K562 (cell line): ENCODE results near the gene NT5E. TPM values are rescaled to one million over a fixed set of nuclear protein-coding genes. Genes with fewer than 3 reads are reported as not detected.

Experiments
- ATAC-seq: fragments of 200-7000 bp; cut with Tn5 transposase; 3 replicates; pipeline ENCODE4 v1.9.1; 2020; ENCODE audit warnings: moderate library complexity
- BruUV-seq: library from RNA; stranded (reverse); fragments of 400-500 nt; replicated peaks from 2 replicates; lab custom pipeline; 2021; lab: Mats Ljungman, UMichigan
- CTCF ChIA-PET: fragments of 300-600 bp; formaldehyde crosslinking; extraction: SDS; loops from one replicate; lab custom pipeline; 2021; ENCODE audit warnings: low intra/inter-chr PET ratio; lab: Yijun Ruan, JAX
- POLR2A ChIA-PET: fragments of 300-600, 350-650 bp; sonication (Branson Sonifier 250); formaldehyde crosslinking; extraction: SDS; loops from one replicate; lab custom pipeline; 2021; ENCODE audit warnings: antibody characterized with exemption, inconsistent platforms; lab: Yijun Ruan, JAX
- DNase-seq, 4 experiments: peaks; one replicate each; pipeline versions ENCODE4 v3.0.0 to v3.0.0-alpha.2; 2011 to 2018; ENCODE audit warnings: low spot score in 3 of 4, mixed read lengths in 3 of 4; ENCODE audit errors: extremely low read depth in 1 of 4
- FAIRE-seq: peaks from 2 replicates; lab custom pipeline; 2011; peaks lifted over from hg19 to GRCh38; lab: Jason Lieb, UNC
- H2AFZ ChIP-seq: 2 replicates; pipeline ENCODE4 v1.6.0; 2011; ENCODE audit warnings: low read depth, low read length, control low read depth, inconsistent platforms
- H3K27ac ChIP-seq: fragments of 200-600 bp; 3 replicates; pipeline ENCODE4 v1.8.0; 2011; ENCODE audit warnings: low read depth, mild to moderate bottlenecking, control low read depth, inconsistent platforms, low read length, moderate library complexity, mixed read lengths; ENCODE audit errors: extremely low read depth
- H3K27me3 ChIP-seq, 2 experiments: fragments of 300-600 bp in 1 of 2; 2 replicates in 1 of 2; 3 replicates in 1 of 2; pipeline versions ENCODE4 v1.6.0 to v1.8.0; 2011; ENCODE audit warnings: inconsistent platforms in 2 of 2, low read length in 2 of 2, mild to moderate bottlenecking in 1 of 2, mixed read lengths in 1 of 2, moderate library complexity in 1 of 2; ENCODE audit not compliant: control insufficient read depth in 2 of 2, insufficient read depth in 2 of 2
- H3K36me3 ChIP-seq: fragments of 300-600 bp; 3 replicates; pipeline ENCODE4 v1.8.0; 2011; ENCODE audit warnings: mild to moderate bottlenecking, low read length, inconsistent platforms; ENCODE audit not compliant: control insufficient read depth, insufficient read depth
- H3K4me1 ChIP-seq, 2 experiments: fragments of 200-600 bp in 1 of 2; replicated peaks in 1 of 2; 2 replicates in 1 of 2; 3 replicates in 1 of 2; pipeline versions ENCODE4 v1.5.1 to v1.8.0; 2011; ENCODE audit warnings: inconsistent platforms in 2 of 2, low read length in 2 of 2, mild to moderate bottlenecking in 1 of 2, mixed read lengths in 1 of 2, moderate library complexity in 1 of 2; ENCODE audit not compliant: control insufficient read depth in 2 of 2, insufficient read depth in 2 of 2
- H3K4me2 ChIP-seq: 2 replicates; pipeline ENCODE4 v1.6.1; 2011; ENCODE audit warnings: low read length, control low read depth, inconsistent platforms, mixed read lengths; ENCODE audit not compliant: insufficient read depth
- H3K4me3 ChIP-seq: fragments of 200-600 bp; sonication (generic), shearing (Covaris generic); 2 replicates; pipeline ENCODE4 v1.5.1; 2016; ENCODE audit warnings: control low read depth, inconsistent platforms
- H3K79me2 ChIP-seq: fragments of 200-600 bp; 3 replicates; pipeline ENCODE4 v1.8.0; 2011; ENCODE audit warnings: low read length, inconsistent platforms; ENCODE audit not compliant: control insufficient read depth, insufficient read depth
- H3K9ac ChIP-seq, 2 experiments: 2 replicates each; pipeline versions ENCODE4 v1.6.0 to v1.6.1; 2011; ENCODE audit warnings: low read depth in 2 of 2, low read length in 2 of 2, control low read depth in 1 of 2, inconsistent platforms in 1 of 2, mild to moderate bottlenecking in 1 of 2, mixed read lengths in 1 of 2; ENCODE audit not compliant: insufficient read depth in 1 of 2
- H3K9me1 ChIP-seq: one replicate; pipeline ENCODE4 v1.6.0; 2011; ENCODE audit warnings: inconsistent platforms, mild to moderate bottlenecking, low read length, moderate library complexity; ENCODE audit not compliant: control insufficient read depth, insufficient read depth
- H3K9me3 ChIP-seq: replicated peaks from 2 replicates; pipeline ENCODE4 v1.5.1; 2011; ENCODE audit warnings: low read depth, low read length, inconsistent platforms; ENCODE audit not compliant: control insufficient read depth, insufficient read depth
- H4K20me1 ChIP-seq: replicated peaks from 2 replicates; pipeline ENCODE4 v1.6.1; 2011; ENCODE audit warnings: low read length, inconsistent platforms, mixed read lengths; ENCODE audit not compliant: control insufficient read depth, insufficient read depth
- BCL6 ChIP-seq: fragments of 250-450 bp; sonication (Bioruptor Pico); IDR thresholded peaks from 2 replicates; pipeline ENCODE4 v1.4.0; 2020
- JUNB ChIP-seq: fragments of 450-650 bp; formaldehyde crosslinking; conservative IDR thresholded peaks from 2 replicates; pipeline ENCODE4 v1.4.0; 2020; ENCODE audit warnings: mild to moderate bottlenecking
- JUND ChIP-seq, 2 experiments: IDR thresholded peaks; 2 replicates in 1 of 2; 3 replicates in 1 of 2; pipeline ENCODE4 v1.6.1; 2011; ENCODE audit warnings: borderline replicate concordance in 2 of 2, low read depth in 2 of 2, low read length in 2 of 2, improper control_type of control experiment in 1 of 2, missing biosample characterization in 1 of 2, missing genetic modification characterization in 1 of 2, missing genetic modification reagents in 1 of 2
- MXI1 ChIP-seq: IDR thresholded peaks from 2 replicates; pipeline ENCODE4 v1.6.1; 2011; ENCODE audit warnings: low read depth, mild to moderate bottlenecking, improper control_type of control experiment, low read length
- THRAP3 ChIP-seq: fragments of 450-650 bp; IDR thresholded peaks from 2 replicates; pipeline ENCODE4 v1.6.1; 2016; ENCODE audit warnings: mild to moderate bottlenecking, inconsistent platforms, borderline replicate concordance
- XRCC4 ChIP-seq: IDR thresholded peaks from one replicate; pipeline ENCODE4 v1.6.1; 2011; ENCODE audit not compliant: insufficient read depth, insufficient read length; ENCODE audit errors: extremely low read depth
- ZBTB49 ChIP-seq: sonication (generic); formaldehyde crosslinking; IDR thresholded peaks from 2 replicates; pipeline ENCODE4 v1.8.0; 2022; ENCODE audit warnings: missing genetic modification reagents, mild to moderate bottlenecking, borderline replicate concordance
- ZNF507 ChIP-seq: conservative IDR thresholded peaks from 2 replicates; pipeline ENCODE4 v1.6.1; 2017; ENCODE audit warnings: missing genetic modification characterization, missing compliant biosample characterization
- WGBS: fragments of 100-300 bp; shearing (Covaris generic); methylation state at CpG from one replicate; pipeline ENCODE4 v1.1.6; 2016; ENCODE audit warnings: low coverage, mixed read lengths; ENCODE audit not compliant: insufficient coverage; ENCODE audit errors: missing lambda C conversion rate; 5-methylcytosine and 5-hydroxymethylcytosine counted together
- in situ Hi-C: fragments of 300-500 bp; cut with MboI; formaldehyde crosslinking; loops from 4 replicates; pipeline ENCODE4 v1.15.0; 2018; ENCODE audit warnings: inconsistent platforms, mixed read lengths
- intact Hi-C: fragments of 100-400 bp; cut with micrococcal nuclease; formaldehyde crosslinking; loops from 2 replicates; pipeline ENCODE4 v1.14.2; 2022
- polyA plus RNA-seq, 8 experiments: library from polyadenylated mRNA; depleted of rRNA in 4 of 8; stranded (reverse) in 5 of 8; unstranded in 3 of 8; fragments of >200 nt; fragmentation: Nextera tagmentation in 2 of 8; fragmentation: Illumina TruSeq in 1 of 8; extraction: Ambion mirVana in 2 of 8; extraction: Trizol in 1 of 8; gene quantifications; 2 replicates each; pipeline versions ENCODE4 v1.2.1 to v1.2.3, GENCODE V29; 2011 to 2014; ENCODE audit warnings: inconsistent platforms in 1 of 8, missing spikeins in 1 of 8
- total RNA-seq, 7 experiments: library from RNA; depleted of rRNA in 6 of 7; stranded (reverse); fragments of >200 nt in 6 of 7; fragmentation: Illumina TruSeq in 2 of 7; extraction: Trizol in 2 of 7; gene quantifications; 2 replicates each; pipeline versions ENCODE4 v1.2.1 to v1.2.3, GENCODE V29; 2011 to 2021; ENCODE audit warnings: low replicate concordance in 1 of 7

Gene NT5E
- total and polyA plus RNA-seq, 9 of the 15 experiments (the other 6 are each of a cell fraction or from before 2014, with no cell fraction given): 0.01 to 0.13 TPM; not detected in 7

- TF ChIP-seq JUND (IDR thresholded peaks at IDR 0.05; ENCODE audit: borderline replicate concordance, low read depth, low read length): no peak
- TF ChIP-seq JUND (tag; IDR thresholded peaks at IDR 0.05; ENCODE audit: borderline replicate concordance, low read depth, low read length): no peak
- TF ChIP-seq THRAP3: no peak
- no peak for TF ChIP-seq XRCC4
- no peak for TF ChIP-seq MXI1
- TF ChIP-seq BCL6 (CRISPR knock-in tag): no peak
- no peak for TF ChIP-seq ZBTB49 (CRISPR knock-in tag)
These were observed 24.9 kb upstream of the NT5E start (continued) for GRCh38 chr6:85424981-85425380.

- in situ Hi-C loops: no loop called here
These were observed 23.9 kb upstream of the NT5E start for GRCh38 chr6:85425997-85426396.

More at GRCh38 chr6:85425997-85426396, 23.9 kb upstream of the NT5E start:
- H2AFZ ChIP-seq: no peak overlapping the region
- no peak overlapping the region for H3K27ac ChIP-seq
- WGBS: 11% methylated on average over 4 of the region's 4 CpGs
- POLR2A ChIA-PET: no interaction called here
- no peaks in the 10 kb centered on the region for H3K9me3 ChIP-seq
- H3K36me3 ChIP-seq: no peaks in the 10 kb centered on the region
- BruUV-seq: no TSS peak
- H3K4me1 ChIP-seq: no peaks in the 10 kb centered on the region
- H3K4me3 ChIP-seq: no peak overlapping the region
- TF ChIP-seq JUNB (no peak), ZNF507 (peak; percentile 94)
- intact Hi-C loops: no loop called here
- no peak for DNase-seq
- H3K9ac ChIP-seq: no peak overlapping the region
- no peaks in the 10 kb centered on the region for H3K79me2 ChIP-seq
- no peak overlapping the region for H3K4me2 ChIP-seq
- H4K20me1 ChIP-seq: no peaks in the 10 kb centered on the region
- no peak for ATAC-seq
- no peak for FAIRE-seq
- no peaks in the 10 kb centered on the region for H3K9me1 ChIP-seq
- H3K27me3 ChIP-seq: no peaks in the 10 kb centered on the region
- CTCF ChIA-PET: no interaction called here
